Activated CD8-positive, alpha-beta memory T cell treated with anti-CD3 and anti-CD28 coated beads, Interleukin-2, amount 50 U/mL, for 4 hours (primary cell): ENCODE measurements around the gene COL18A1.
"Not testable (repeated sequence)": the region's sequence is repeated elsewhere in the genome, so short reads cannot be mapped to it uniquely, and the experiment has no call there.

Experiments used
- DNase-seq: peaks from one replicate; pipeline ENCODE4 v3.0.0-alpha.2; 2020

COL18A1 gene

DNA sequence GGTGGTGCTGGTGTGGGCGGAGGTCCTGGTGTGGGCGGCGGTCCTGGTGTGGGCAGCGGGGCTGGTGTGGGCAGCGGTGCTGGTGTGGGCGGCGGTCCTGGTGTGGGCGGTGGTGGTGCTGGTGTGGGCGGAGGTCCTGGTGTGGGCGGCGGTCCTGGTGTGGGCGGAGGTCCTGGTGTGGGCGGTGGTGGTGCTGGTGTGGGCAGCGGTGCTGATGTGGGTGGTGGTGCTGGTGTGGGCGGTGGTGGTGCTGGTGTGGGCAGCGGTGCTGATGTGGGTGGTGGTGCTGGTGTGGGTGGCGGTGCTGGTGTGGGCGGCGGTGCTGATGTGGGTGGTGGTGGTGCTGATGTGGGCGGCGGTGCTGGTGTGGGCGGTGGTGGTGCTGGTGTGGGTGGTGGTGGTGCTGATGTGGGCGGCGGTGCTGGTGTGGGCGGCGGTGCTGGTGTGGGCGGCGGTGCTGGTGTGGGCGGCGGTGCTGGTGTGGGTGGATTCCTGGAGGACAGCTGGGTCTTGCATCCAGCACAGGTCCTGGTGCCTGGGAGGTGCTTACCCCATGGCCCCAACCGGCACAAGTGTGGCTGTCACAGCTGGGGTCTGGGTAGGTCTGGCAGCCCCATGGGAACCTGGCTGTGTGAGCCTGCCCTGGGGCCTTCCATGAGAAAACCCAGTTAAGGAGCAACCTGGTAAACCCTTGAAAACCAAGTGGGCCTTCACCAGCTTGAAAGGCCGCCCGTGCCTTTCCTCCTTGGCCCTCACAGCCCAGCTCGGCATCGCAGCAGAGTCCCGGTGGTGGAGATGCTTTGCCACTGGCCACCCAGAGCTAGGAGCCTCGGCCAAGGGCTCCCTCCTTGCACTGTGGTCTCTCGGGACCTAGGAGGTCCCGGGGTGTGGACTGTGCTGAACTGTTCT is 38.0 kb downstream of the COL18A1 start:
- DNase-seq: not testable (repeated sequence)

DNA sequence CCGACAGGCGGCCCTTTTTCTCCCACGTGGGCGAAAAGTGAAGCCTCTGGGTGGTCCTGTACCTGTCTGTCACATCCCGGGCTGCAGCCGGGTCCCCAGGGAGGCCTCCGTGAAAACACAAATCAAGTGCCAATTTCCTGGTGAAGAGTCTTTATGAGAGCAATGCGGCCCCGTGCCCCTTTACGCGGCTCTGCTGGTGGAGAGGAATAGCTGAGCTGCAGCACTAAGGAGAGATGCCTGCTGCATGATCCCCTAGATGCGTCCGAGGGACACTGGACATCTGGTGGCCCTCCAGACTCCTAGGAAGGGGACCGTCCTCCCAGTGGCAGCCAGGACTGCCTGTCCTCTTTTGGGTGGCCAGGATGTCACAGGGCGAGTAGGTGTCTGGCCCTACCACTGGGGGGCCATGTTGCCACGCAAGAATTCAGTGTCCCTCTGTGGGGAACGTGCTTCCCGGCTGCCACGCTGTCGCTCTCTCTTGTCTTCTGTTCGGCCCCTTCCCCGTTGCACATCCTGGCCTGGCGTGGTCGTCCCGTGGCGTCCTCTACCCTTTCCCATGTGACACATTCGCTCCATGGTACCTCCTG is 38.7 kb downstream of the COL18A1 start:
- DNase-seq: no peak

DNA sequence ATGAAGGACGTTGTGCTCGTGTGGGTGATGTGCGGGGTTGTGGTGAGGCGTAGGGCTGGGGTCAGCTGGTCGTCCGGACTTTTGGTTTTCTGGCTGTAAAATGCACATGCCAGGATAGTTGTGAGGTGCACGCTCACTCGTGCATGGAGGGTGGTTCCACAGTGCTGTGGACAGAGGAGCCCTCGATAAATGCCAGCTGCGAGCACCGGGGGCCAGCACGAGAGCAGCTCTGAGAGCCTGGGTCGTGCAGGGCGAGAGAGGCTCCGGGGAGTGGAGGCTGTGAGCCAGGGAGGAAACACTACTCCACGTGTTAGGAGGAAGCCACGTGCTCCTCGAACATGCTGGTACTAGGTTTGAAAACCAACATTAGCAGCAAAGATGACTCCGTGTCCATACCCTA is 39.4 kb downstream of the COL18A1 start:
- DNase-seq: no peak

DNA sequence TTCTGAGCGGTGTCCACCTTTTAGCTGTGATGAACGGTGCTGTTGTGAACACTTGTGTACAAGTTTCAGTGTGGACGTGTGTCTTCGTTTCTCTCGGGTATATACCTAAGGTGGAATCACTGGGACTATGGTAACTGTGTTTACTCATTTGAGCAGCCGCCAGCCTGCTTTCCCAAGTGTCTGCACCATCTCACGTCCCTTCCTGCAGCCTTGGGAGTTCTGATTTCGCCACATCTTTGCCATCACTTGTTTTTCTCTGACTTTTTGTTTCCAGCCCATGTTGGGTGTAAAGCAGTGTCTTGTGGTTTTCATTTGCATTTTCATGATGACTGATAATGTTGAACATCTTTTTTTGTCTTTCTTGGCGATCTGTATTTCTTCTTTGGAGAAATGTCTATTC is 40.4 kb downstream of the COL18A1 start:
- DNase-seq: no peak

DNA sequence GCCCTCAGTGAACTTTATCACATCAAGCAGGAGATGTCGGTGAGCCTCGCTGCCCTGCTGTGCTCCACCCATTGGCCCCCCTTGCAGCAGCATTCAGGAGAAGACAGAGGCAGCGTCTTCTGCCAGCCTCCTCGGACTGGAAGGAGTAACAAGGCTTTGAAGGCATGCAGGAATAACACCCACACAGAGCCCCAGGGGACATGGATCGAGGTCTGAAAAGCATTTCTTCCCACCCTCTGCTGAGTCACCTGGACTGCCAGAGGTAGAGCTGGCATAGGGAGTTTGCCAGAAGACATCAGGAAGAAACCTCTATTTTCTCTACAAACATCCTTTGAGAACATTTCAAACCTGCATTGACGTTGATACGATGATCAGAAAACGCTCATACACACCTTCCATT is 42.9 kb downstream of the COL18A1 start:
- no peak for DNase-seq

DNA sequence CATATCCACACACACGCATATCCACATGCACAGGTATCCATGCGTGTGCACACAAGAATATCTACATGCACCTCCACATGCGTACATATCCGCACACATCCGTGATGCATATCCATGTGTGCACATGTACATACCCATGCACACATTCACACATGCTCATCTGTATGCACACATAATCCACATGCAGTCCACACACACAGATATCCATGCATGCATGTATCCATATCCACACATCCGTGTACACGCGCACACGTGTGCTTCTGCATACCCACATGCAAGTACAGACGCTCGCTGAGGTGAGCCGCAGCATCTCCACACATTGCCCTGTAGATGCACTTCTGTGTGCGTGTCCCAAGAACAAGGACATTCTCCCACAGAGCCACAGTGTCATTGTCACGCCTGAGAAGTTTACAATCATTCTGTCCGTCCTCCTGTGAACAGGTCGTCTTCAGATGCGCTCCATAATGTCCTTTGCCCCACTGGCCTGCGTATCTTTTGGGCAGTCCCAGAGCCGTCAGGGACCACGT is 43.4 kb downstream of the COL18A1 start:
- DNase-seq: no peak

DNA sequence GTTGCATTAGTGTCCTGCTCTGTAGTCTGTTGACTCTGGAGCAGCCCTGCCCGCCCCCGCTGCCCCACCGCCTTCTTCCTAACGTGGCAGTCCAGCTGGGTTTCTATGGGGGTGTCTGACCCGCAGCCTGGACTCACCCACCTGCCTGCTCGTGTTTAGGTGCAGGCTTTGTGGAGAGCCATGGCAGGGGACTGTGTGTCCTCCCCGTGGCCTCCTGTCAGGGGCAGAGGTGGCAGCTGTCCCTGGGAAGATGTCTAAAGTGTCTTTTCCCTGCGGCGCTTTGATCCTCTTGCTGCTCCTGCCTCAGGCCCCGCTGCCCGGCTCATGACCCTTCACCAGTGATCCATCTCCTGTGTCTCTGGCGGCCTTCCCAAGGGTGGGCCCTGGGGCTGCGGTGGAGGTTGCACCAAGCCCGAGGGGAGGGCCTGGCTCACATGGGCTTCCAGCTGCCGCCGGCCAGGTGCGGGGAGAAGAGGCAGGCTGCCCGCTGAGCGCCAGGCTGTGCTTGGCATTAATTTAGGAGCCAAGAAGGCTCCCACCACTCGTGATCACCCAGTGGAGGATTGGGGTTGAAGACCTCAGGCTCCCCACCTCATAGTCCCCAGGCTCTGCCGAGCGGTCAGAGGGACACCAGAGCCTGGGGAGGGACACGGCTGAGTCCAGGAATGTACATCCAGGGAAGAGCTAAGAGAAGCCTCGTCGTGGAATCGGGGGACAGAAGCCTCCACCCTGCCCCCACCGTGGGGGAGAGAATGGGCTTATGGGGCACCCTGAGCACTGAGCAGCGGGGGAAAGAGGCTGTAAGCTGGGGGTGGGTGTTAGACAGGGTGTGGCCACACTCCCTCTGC is 44.1 kb downstream of the COL18A1 start:
- no peak for DNase-seq

DNA sequence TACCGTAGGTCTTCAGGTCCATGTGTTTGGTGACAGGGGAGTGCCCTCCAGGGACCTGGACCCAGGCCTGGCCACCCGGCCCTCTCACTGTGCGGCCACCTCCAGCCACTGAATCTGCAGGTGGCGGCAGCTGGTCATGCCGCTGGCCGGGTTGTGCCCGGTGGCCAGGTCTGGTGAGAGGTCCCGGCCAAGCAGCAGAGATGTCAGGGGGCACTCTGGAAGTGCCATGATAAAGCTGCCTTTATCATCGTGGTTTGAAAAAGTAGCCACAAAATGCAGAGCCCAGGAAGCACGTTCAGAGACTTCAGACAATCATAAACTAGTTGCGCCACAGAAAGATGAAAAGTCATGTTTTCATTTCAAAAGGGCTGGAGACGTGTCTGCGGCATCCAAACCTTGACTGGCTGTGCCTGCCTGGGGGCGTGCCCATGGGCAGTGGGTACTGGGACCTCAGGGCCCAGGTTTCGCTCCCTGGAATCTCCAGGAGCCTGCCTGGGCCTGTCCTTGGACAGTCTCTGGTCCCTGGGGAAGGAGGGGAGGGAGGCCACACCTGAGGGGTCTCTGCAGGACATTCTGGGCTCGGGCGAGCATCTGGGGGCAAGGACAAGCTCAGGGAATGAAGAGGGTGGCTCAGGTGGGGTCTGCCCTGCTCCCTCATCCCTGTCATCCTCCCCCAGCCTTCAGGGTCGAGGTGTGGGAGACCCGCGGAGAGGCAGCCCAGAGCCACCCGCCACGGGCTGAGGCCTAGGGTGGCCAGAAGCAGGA is 44.9 kb downstream of the COL18A1 start:
- DNase-seq: no peak

DNA sequence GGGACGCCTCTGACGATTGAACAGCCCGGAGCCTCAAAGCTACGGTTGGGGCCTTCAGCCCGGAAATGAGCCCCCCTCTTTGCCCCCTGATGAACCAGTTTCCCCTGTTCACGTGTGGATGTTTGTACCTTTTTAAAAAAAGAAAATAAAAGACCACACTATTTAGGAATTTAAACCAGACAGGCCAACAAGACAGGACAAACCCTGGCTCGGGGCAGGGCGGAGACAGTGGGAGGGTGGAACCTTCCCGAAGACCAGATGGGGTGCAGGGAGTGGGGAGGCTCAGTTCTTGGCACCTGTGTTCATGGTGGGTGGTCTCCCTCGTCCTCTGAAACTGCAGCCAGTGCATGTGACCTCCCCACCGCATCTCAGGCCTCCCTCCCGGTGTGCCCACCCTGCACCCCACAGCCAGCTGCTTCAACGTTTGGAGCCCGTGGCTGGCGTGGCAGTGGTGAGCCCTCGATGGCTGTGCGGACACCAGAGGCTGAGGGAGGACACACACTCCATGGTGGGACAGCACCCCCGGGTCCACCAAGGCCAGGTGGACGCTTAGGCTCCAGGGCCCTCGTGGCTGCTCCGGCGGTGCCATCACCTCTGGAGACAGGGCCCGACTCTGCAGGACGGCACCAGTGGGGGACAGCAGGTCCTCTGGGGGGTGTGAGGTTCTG is 45.6 kb downstream of the COL18A1 start:
- no peak for DNase-seq

DNA sequence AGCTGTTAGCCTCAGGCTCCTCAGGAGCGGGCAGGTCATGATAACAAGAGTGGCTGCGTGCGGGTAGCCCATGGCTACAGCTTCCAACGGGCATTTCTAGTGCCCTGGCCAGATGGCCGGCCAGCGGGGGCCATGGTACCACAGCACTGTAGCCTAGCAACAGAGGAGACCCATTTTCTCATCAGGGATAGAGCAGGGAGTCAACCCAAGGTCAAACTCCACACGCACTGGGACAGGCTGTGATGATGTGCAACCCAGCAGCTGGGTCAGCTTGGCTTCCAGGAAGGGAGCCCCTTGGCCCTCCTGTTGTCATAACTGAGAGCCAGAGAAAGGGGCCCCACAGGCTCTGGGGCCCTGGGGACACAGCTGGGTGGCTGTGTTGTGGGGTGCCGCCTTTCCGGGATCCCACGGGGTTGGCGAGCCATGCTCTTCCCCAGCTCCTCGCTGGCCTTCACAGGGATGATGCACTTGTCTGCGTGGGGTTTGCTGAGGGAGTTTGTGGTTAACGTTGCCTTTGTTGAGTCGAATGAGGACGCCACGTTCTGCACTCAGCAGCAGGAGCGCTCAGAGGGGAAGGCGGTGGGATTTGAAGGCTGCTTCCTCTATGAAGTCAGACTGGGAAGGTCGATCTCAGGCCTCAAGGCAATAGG is 46.3 kb downstream of the COL18A1 start:
- DNase-seq: no peak

DNA sequence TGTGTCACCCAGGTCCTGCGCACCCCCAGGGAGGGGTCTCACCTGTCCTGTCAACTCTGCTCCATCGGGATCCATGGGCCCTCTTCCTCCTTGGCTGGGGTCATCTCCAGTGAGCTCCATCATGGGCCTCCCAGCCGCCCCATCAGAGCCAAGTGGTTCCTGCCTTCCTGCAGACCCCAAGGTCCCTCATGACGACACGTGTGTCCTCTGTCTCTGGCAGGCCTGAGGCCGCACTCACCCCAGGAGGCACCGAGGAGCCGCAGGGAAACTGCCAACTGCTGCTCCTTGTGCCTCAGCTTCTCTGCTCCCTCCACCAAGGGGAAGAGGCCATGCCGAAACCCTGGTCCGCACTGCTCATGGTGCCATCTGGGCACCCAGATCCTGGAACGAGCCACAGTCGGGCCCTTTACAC is 46.8 kb downstream of the COL18A1 start:
- no peak for DNase-seq

DNA sequence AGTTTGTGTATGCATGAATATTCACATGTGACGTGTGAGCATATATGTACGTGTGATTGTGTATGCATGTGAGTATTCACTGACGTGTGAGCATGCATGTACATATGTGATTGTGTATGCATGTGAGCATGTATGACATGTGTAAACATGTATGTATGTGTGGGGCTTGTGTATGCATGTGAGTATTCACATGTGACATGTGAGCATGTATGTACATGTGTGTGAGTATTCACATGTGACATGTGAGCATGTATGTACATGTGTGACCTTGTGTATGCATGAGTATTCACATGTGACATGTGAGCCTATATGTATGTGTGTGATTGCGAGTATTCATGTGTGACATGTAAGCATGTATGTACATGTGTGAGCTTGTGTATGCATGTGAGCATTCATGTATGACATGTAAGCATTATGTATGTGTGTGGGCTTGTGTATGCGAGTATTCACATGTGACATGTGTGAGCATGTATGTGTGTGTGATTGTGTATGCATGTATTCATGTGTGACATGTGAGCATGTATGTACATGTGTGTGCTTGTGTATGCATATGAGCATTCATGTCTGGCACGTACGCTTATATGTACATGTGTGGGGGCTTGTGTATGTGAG is 47.8 kb downstream of the COL18A1 start:
- no peak for DNase-seq

DNA sequence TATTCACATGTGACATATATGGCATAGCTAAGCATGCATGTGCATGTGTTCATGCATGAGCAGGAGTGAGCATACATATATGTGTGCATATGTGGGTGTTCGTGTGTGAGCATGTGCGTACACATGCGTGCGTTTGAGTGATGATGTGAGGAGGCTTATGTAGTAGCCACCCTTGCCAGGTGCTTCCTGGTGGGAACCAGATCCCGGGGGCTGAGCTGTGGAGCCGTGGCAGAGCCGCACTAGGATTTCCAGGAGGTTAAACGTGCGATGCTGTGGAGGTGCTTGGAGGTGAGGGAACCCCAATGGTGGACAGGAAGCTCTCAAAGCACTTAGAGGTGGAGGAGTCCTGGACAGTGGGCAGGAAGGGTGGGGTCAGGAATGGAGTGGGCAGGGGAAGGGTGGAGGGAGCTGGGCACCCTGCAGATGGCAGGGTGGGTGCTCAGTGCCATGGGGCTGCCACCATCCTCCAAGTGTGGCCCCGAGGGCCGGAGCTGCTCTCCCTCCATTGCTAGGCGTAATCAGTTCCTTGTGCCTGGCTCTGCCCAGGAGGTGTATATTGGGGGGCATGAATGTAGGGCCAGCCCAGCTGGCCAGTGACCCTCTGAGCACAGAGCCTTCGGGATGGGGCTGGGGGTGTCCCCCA is 48.5 kb downstream of the COL18A1 start:
- DNase-seq: no peak

DNA sequence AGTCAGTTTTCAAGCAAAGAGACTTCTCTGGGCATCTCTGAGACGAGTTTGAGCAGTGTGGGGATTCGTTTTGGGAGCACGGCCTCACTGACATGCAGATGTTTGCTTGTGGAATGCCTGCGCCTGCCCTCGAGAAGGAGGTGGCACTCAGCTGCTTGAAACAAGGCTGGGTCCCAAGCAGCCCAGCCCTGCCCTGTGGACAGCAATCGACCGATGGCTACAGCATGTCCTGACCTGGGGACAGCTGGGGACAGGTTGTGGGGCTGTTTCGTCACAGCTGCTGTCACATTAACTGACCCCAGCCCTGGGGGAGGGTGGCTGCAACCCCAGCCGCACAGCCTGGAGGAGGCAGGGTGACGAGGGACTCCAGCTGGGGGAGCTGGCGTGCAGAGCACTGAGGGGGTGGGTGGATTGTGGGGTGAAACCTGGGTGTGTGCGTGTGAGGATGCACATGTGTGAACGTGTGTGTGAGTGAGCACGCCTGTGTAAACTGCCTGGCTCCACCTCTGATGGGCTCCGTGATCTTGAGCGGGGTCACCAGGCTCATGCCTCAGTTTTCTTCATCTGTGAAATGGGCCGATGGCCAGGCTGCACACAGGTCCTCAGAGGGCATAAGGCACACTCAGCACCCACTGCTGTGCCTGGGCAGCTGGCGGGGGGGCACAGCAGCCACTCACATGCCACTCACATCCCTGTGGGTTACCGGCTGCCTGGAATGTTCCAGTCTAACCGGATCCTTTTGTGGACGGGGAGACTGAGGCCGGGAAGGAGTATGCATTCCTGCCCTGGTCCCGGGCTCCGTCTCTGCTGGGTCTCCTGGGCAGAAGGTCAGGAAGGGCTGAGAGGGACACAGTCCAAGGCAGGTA is 49.3 kb downstream of the COL18A1 start:
- DNase-seq: no peak

DNA sequence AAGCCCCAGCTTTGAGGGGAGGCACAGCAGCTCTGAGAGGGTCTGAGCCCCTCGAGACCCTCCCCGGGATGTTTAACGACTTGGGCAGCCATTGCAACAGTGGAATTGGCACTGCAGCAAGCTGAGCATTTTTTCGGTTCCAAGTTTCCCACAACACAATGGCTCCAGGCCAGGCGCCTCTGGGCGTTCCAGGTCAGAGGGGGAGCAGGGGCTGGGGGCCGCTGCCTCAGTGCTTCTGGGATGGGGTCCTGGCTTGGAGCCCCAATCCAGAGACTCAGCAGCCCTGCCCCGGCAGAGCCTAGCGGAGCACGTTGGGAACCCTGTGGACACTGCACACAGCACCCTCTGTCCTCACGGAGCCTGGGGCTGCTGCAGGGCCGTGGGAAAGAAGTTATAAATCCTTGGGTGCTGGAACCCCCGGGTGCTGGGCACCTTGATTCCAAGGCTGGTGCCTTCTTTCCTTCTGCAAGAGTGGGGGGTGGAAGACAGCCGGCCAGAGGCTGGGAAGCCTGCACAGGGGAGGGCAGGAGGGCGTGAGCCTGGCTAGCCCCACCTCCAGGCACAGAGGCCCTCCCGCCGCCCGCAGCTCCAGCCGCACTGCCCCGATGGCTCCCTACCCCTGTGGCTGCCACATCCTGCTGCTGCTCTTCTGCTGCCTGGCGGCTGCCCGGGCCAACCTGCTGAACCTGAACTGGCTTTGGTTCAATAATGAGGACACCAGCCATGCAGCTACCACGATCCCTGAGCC is 50.1 kb downstream of the COL18A1 start:
- DNase-seq: no peak

DNA sequence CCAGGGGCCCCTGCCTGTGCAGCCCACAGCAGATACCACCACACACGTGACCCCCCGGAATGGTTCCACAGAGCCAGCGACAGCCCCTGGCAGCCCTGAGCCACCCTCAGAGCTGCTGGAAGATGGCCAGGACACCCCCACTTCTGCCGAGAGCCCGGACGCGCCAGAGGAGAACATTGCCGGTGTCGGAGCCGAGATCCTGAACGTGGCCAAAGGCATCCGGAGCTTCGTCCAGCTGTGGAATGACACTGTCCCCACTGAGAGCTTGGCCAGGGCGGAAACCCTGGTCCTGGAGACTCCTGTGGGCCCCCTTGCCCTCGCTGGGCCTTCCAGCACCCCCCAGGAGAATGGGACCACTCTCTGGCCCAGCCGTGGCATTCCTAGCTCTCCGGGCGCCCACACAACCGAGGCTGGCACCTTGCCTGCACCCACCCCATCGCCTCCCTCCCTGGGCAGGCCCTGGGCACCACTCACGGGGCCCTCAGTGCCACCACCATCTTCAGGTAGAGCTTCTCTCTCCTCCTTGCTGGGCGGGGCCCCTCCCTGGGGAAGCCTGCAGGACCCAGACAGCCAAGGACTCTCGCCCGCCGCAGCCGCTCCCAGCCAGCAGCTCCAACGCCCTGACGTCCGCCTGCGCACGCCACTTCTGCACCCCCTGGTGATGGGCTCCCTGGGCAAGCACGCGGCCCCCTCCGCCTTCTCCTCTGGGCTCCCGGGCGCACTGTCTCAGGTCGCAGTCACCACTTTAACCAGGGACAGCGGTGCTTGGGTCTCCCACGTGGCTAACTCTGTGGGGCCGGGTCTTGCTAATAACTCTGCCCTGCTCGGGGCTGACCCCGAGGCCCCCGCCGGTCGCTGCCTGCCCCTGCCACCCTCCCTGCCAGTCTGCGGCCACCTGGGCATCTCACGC is 51.0 kb downstream of the COL18A1 start:
- DNase-seq: no peak

DNA sequence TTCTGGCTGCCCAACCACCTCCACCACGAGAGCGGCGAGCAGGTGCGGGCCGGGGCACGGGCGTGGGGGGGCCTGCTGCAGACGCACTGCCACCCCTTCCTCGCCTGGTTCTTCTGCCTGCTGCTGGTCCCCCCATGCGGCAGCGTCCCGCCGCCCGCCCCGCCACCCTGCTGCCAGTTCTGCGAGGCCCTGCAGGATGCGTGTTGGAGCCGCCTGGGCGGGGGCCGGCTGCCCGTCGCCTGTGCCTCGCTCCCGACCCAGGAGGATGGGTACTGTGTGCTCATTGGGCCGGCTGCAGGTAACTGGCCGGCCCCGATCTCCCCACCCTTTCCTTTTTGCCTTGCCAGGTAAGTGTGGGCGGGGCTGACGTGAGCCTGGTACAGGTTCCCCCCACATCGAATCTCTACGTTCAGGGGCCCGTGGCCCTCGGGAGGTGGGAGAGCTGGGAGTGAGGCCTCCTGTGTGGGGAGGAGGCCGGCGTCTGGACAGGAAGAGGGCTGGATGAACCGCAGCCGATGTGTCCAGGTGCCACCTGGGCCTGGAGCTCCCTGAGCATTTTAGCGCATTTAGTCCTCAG is 51.7 kb downstream of the COL18A1 start:
- no peak for DNase-seq
